ENCODE results near the gene CD3E. TPM values are rescaled to one million over a fixed set of nuclear protein-coding genes. Genes with fewer than 3 reads are reported as not detected.

Gene CD3E
- total RNA-seq, 1 experiment from 2014 or later, result not detected

DNA sequence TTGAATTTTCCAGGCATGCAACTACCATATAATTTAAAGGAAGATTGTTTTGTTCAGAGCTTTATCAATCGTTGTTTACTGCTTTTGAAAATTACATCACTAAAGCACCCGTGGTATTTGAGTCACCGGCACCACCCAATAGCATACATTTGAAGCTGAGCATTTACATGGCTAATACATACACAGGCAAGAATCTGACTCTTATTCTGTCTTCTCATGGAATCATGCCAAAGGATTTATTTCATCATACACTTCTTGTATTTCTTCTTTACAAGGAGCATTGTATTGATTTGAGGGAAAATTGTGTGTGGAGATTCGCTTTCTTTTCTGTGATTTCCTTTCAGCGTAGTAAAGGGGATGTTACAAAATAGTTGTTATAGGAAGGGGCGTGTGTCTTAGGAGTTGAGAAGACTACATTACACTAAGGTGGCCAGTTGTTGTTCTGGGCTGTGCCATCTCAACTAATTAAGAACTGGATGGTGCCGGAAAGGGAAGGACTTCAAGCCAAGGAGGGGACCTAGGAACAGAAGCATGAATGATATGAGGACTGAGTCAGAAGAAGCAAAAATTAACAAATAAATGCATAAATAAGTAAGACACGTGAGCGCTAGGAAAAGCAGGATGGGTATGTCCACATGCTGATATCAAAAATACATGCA lies 12.9 kb upstream of the CD3E start:
- no peak overlapping the region for H4K91ac ChIP-seq (ENCODE audit: insufficient read length, low read depth, low read length)
- H3K27me3 Mint-ChIP-seq (ENCODE audit: low read depth), result peaks cover 28% of the 10 kb centered on the region
- H3K23ac ChIP-seq (ENCODE audit: insufficient read length, low read depth, low read length), result no peak overlapping the region
- no peak overlapping the region for H2BK120ac ChIP-seq (ENCODE audit: low read depth, low read length, poor library complexity, severe bottlenecking)
- H2AK5ac ChIP-seq (ENCODE audit: insufficient read length, low read length), result no peak overlapping the region
- no peaks in the 10 kb centered on the region for H3K36me3 Mint-ChIP-seq (ENCODE audit: insufficient read depth in 1 of 3, low read depth in 3 of 3)
- H3K27ac Mint-ChIP-seq, result no peak overlapping the region
- TF ChIP-seq, protein P1, sequence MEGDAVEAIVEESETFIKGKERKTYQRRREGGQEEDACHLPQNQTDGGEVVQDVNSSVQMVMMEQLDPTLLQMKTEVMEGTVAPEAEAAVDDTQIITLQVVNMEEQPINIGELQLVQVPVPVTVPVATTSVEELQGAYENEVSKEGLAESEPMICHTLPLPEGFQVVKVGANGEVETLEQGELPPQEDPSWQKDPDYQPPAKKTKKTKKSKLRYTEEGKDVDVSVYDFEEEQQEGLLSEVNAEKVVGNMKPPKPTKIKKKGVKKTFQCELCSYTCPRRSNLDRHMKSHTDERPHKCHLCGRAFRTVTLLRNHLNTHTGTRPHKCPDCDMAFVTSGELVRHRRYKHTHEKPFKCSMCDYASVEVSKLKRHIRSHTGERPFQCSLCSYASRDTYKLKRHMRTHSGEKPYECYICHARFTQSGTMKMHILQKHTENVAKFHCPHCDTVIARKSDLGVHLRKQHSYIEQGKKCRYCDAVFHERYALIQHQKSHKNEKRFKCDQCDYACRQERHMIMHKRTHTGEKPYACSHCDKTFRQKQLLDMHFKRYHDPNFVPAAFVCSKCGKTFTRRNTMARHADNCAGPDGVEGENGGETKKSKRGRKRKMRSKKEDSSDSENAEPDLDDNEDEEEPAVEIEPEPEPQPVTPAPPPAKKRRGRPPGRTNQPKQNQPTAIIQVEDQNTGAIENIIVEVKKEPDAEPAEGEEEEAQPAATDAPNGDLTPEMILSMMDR (conservative IDR thresholded peaks at IDR 0.05), result no peak
- no peaks in the 10 kb centered on the region for H3K23me2 ChIP-seq (ENCODE audit: insufficient read length, low read depth, low read length, poor library complexity, severe bottlenecking)
- no peak overlapping the region for H2BK5ac ChIP-seq (ENCODE audit: insufficient read length, low read length)
- no peak overlapping the region for H4K5ac ChIP-seq (ENCODE audit: insufficient read length, low read depth, low read length)
- no peak overlapping the region for H3K4me2 ChIP-seq (ENCODE audit: insufficient read depth, insufficient read length, low read length)
- no peaks in the 10 kb centered on the region for H3K4me1 ChIP-seq (ENCODE audit: insufficient read depth, low read length)
- no peaks in the 10 kb centered on the region for H3K79me1 ChIP-seq (ENCODE audit: insufficient read depth, low read depth, low read length, poor library complexity, severe bottlenecking)
- H3K4me3 Mint-ChIP-seq, result no peak overlapping the region
- no peak overlapping the region for H3K14ac ChIP-seq (ENCODE audit: insufficient read depth, low read length)
- H3K4me1 Mint-ChIP-seq, result peaks cover 4% of the 10 kb centered on the region in 2 experiments; a peak in 3 of 4 replicates
- no CpG with 5 or more reads among the region's 9 CpGs for WGBS (ENCODE audit: extremely low coverage, insufficient read length, low lambda C conversion rate)
- H3K56ac ChIP-seq (ENCODE audit: insufficient read length, low read depth, low read length), result no peak overlapping the region
- H3K27ac ChIP-seq (ENCODE audit: insufficient read length, low read depth, low read length), result no peak overlapping the region
- no peak overlapping the region for H2BK12ac ChIP-seq (ENCODE audit: insufficient read length, low read depth, low read length)
- H3K4ac ChIP-seq (ENCODE audit: low read depth, low read length), result no peak overlapping the region
- H3K18ac ChIP-seq (ENCODE audit: insufficient read length, low read depth, low read length), result no peak overlapping the region
- no peaks in the 10 kb centered on the region for H3K9me3 Mint-ChIP-seq
- no peak overlapping the region for H4K8ac ChIP-seq (replicated peaks; ENCODE audit: insufficient read length, low read depth, low read length)
- H2BK15ac ChIP-seq (ENCODE audit: low read depth, low read length), result no peak overlapping the region
- H2AFZ ChIP-seq (ENCODE audit: low read length), result no peak overlapping the region
- H3K9ac ChIP-seq (ENCODE audit: extremely low read depth, insufficient read length, low read length), result no peak overlapping the region
- no peak overlapping the region for H2BK20ac ChIP-seq (ENCODE audit: low read depth, low read length, poor library complexity, severe bottlenecking)
- no peak overlapping the region for H3T11ph ChIP-seq (ENCODE audit: low read length)
- DNase-seq, result no peak
- H3K9me3 ChIP-seq (ENCODE audit: control insufficient read depth, low read depth, low read length), result no peaks in the 10 kb centered on the region
- no peaks in the 10 kb centered on the region for H3K79me2 ChIP-seq (ENCODE audit: insufficient read depth, low read length)
- H4K20me1 ChIP-seq (ENCODE audit: control insufficient read depth, insufficient read depth, insufficient read length), result no peaks in the 10 kb centered on the region
- no peaks in the 10 kb centered on the region for H3K27me3 ChIP-seq (ENCODE audit: insufficient read depth, low read length)

Measured in H9 (cell line).